ENCODE measurements around the gene SPANXB1. TPM values are rescaled to one million over a fixed set of nuclear protein-coding genes. Genes with fewer than 3 reads are reported as not detected.

Gene SPANXB1
- total and polyA plus RNA-seq, 2 experiments from 2014 or later: 0.50 TPM; not detected in 1

DNA sequence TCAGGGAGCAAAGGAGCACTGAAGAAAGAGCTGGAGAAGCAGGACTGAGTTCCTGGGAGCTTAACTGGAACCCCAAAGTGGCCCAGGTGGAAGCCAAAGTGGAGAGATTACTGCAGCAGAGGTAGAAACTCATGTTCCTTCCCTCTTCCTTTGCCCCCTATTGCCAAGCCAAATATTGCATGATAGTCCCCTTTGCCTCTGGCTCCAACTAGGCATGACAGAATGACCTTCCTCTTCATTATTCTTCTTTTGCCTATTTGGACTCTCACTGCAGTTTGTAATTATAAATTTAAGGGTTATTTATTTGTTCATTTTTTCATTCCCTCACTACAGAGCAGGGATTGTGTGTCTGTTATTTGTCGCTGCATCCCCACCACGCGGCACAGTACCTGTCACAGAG lies 22.1 kb upstream of the SPANXB1 start:
- H3K36me3 Mint-ChIP-seq (ENCODE audit: low read depth): no peaks in the 10 kb centered on the region
- H3K27me3 ChIP-seq (ENCODE audit: insufficient read depth): no peaks in the 10 kb centered on the region
- no peak overlapping the region for H2AFZ ChIP-seq
- no peaks in the 10 kb centered on the region for H3K9me3 Mint-ChIP-seq
- DNase-seq (ENCODE audit: low spot score) (no peak), ATAC-seq (no peak)
- no peaks in the 10 kb centered on the region for H3K4me1 ChIP-seq (ENCODE audit: insufficient read depth)
- no peak overlapping the region for H3K27ac Mint-ChIP-seq
- H3K9me2 ChIP-seq (ENCODE audit: insufficient read depth): no peaks in the 10 kb centered on the region
- TF ChIP-seq, protein P1, sequence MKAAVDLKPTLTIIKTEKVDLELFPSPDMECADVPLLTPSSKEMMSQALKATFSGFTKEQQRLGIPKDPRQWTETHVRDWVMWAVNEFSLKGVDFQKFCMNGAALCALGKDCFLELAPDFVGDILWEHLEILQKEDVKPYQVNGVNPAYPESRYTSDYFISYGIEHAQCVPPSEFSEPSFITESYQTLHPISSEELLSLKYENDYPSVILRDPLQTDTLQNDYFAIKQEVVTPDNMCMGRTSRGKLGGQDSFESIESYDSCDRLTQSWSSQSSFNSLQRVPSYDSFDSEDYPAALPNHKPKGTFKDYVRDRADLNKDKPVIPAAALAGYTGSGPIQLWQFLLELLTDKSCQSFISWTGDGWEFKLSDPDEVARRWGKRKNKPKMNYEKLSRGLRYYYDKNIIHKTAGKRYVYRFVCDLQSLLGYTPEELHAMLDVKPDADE (IDR thresholded peaks at IDR 0.05): no peak
- TF ChIP-seq CREB1 (CRISPR knock-in tag; IDR thresholded peaks at IDR 0.05; ENCODE audit: low read depth) (no peak), ZNF114 (CRISPR knock-in tag; IDR thresholded peaks at IDR 0.05) (no peak), EZH2 (IDR thresholded peaks at IDR 0.05; ENCODE audit: low read depth, unreplicated experiment) (no peak), STAT1 (IDR thresholded peaks at IDR 0.05; ENCODE audit: unreplicated experiment) (no peak), NANOG (IDR thresholded peaks at IDR 0.05; ENCODE audit: borderline replicate concordance) (no peak), EZH2phosphoT487 (IDR thresholded peaks at IDR 0.05; ENCODE audit: unreplicated experiment) (no peak), ZNF331 (CRISPR knock-in tag; IDR thresholded peaks at IDR 0.05; ENCODE audit: low read depth) (no peak), JUNB (IDR thresholded peaks at IDR 0.05; ENCODE audit: unreplicated experiment) (no peak), POLR2AphosphoS5 (IDR thresholded peaks at IDR 0.05; ENCODE audit: low read depth) (no peak)
- TF ChIP-seq, protein P2, sequence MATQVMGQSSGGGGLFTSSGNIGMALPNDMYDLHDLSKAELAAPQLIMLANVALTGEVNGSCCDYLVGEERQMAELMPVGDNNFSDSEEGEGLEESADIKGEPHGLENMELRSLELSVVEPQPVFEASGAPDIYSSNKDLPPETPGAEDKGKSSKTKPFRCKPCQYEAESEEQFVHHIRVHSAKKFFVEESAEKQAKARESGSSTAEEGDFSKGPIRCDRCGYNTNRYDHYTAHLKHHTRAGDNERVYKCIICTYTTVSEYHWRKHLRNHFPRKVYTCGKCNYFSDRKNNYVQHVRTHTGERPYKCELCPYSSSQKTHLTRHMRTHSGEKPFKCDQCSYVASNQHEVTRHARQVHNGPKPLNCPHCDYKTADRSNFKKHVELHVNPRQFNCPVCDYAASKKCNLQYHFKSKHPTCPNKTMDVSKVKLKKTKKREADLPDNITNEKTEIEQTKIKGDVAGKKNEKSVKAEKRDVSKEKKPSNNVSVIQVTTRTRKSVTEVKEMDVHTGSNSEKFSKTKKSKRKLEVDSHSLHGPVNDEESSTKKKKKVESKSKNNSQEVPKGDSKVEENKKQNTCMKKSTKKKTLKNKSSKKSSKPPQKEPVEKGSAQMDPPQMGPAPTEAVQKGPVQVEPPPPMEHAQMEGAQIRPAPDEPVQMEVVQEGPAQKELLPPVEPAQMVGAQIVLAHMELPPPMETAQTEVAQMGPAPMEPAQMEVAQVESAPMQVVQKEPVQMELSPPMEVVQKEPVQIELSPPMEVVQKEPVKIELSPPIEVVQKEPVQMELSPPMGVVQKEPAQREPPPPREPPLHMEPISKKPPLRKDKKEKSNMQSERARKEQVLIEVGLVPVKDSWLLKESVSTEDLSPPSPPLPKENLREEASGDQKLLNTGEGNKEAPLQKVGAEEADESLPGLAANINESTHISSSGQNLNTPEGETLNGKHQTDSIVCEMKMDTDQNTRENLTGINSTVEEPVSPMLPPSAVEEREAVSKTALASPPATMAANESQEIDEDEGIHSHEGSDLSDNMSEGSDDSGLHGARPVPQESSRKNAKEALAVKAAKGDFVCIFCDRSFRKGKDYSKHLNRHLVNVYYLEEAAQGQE (IDR thresholded peaks at IDR 0.05; ENCODE audit: unreplicated experiment): no peak
- TF ChIP-seq, protein P3, sequence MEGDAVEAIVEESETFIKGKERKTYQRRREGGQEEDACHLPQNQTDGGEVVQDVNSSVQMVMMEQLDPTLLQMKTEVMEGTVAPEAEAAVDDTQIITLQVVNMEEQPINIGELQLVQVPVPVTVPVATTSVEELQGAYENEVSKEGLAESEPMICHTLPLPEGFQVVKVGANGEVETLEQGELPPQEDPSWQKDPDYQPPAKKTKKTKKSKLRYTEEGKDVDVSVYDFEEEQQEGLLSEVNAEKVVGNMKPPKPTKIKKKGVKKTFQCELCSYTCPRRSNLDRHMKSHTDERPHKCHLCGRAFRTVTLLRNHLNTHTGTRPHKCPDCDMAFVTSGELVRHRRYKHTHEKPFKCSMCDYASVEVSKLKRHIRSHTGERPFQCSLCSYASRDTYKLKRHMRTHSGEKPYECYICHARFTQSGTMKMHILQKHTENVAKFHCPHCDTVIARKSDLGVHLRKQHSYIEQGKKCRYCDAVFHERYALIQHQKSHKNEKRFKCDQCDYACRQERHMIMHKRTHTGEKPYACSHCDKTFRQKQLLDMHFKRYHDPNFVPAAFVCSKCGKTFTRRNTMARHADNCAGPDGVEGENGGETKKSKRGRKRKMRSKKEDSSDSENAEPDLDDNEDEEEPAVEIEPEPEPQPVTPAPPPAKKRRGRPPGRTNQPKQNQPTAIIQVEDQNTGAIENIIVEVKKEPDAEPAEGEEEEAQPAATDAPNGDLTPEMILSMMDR (conservative IDR thresholded peaks at IDR 0.05; ENCODE audit: low read depth in 2 of 2): no peak
- TF ChIP-seq, protein P4, sequence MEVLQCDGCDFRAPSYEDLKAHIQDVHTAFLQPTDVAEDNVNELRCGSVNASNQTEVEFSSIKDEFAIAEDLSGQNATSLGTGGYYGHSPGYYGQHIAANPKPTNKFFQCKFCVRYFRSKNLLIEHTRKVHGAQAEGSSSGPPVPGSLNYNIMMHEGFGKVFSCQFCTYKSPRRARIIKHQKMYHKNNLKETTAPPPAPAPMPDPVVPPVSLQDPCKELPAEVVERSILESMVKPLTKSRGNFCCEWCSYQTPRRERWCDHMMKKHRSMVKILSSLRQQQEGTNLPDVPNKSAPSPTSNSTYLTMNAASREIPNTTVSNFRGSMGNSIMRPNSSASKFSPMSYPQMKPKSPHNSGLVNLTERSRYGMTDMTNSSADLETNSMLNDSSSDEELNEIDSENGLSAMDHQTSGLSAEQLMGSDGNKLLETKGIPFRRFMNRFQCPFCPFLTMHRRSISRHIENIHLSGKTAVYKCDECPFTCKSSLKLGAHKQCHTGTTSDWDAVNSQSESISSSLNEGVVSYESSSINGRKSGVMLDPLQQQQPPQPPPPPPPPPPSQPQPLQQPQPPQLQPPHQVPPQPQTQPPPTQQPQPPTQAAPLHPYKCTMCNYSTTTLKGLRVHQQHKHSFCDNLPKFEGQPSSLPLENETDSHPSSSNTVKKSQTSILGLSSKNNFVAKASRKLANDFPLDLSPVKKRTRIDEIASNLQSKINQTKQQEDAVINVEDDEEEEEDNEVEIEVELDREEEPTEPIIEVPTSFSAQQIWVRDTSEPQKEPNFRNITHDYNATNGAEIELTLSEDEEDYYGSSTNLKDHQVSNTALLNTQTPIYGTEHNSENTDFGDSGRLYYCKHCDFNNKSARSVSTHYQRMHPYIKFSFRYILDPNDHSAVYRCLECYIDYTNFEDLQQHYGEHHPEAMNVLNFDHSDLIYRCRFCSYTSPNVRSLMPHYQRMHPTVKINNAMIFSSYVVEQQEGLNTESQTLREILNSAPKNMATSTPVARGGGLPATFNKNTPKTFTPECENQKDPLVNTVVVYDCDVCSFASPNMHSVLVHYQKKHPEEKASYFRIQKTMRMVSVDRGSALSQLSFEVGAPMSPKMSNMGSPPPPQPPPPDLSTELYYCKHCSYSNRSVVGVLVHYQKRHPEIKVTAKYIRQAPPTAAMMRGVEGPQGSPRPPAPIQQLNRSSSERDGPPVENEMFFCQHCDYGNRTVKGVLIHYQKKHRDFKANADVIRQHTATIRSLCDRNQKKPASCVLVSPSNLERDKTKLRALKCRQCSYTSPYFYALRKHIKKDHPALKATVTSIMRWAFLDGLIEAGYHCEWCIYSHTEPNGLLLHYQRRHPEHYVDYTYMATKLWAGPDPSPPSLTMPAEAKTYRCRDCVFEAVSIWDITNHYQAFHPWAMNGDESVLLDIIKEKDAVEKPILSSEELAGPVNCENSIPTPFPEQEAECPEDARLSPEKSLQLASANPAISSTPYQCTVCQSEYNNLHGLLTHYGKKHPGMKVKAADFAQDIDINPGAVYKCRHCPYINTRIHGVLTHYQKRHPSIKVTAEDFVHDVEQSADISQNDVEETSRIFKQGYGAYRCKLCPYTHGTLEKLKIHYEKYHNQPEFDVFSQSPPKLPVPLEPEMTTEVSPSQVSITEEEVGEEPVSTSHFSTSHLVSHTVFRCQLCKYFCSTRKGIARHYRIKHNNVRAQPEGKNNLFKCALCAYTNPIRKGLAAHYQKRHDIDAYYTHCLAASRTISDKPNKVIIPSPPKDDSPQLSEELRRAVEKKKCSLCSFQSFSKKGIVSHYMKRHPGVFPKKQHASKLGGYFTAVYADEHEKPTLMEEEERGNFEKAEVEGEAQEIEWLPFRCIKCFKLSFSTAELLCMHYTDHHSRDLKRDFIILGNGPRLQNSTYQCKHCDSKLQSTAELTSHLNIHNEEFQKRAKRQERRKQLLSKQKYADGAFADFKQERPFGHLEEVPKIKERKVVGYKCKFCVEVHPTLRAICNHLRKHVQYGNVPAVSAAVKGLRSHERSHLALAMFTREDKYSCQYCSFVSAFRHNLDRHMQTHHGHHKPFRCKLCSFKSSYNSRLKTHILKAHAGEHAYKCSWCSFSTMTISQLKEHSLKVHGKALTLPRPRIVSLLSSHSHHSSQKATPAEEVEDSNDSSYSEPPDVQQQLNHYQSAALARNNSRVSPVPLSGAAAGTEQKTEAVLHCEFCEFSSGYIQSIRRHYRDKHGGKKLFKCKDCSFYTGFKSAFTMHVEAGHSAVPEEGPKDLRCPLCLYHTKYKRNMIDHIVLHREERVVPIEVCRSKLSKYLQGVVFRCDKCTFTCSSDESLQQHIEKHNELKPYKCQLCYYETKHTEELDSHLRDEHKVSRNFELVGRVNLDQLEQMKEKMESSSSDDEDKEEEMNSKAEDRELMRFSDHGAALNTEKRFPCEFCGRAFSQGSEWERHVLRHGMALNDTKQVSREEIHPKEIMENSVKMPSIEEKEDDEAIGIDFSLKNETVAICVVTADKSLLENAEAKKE (CRISPR knock-in tag; IDR thresholded peaks at IDR 0.05): no peak
- no peak overlapping the region for H3K27ac ChIP-seq (ENCODE audit: low read depth)
- H3K4me3 ChIP-seq: no peak overlapping the region
- H3K36me3 ChIP-seq (ENCODE audit: insufficient read depth): no peaks in the 10 kb centered on the region
- H3F3A ChIP-seq (replicated peaks; ENCODE audit: low read depth): no peaks in the 10 kb centered on the region
- H3K4me2 ChIP-seq: no peak overlapping the region
- no peaks in the 10 kb centered on the region for H3K27me3 Mint-ChIP-seq (ENCODE audit: insufficient read depth, low read depth, poor library complexity)
- H4K20me1 ChIP-seq (replicated peaks; ENCODE audit: insufficient read depth): no peaks in the 10 kb centered on the region
- no peaks in the 10 kb centered on the region for H3K79me2 ChIP-seq (replicated peaks; ENCODE audit: insufficient read depth)
- no peaks in the 10 kb centered on the region for H3K4me1 Mint-ChIP-seq
- no peak overlapping the region for H3K4me3 Mint-ChIP-seq
